ENCODE results near the gene INPP5E.

INPP5E gene

DNA sequence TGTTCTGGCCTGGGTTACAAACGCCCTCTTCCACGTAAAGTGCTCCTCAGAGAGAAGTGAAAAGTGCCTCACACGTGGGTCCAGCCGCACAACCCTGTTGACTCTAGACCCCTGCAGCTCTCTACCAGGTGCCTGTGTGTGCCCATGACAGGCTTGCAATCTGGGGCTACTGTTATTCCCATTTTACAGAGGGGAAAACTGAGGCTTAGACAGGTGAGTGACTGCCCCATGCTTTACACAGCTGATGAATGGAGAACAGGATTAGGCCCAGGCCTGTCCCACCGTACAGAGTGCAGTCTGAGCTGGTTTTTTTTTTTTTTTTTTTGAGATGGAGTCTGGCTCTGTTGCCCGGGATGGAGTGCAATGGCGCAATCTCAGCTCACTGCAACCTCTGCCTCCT, 6.2 kb upstream of the INPP5E start:
- no peak for DNase-seq

DNA sequence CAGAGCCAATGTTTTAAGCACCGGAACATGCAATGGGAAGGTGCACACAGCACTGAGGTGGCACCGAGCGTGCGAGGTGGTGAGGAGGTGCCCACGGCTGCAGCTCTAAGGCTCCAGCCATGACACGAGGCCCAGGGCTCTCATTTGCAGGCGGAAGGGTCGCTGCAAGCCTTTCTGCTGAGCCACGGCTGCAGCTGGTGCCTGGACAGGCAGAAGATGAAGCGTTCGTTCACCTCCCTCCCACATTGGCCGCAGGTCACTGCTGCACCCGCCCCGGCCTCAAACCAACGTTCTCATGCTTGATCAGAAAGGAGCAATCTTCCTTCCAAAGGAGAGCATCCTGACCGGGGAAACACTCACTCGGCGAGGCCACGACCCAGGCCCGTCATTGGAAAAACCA, 4.5 kb upstream of the INPP5E start:
- DNase-seq, result no peak

DNA sequence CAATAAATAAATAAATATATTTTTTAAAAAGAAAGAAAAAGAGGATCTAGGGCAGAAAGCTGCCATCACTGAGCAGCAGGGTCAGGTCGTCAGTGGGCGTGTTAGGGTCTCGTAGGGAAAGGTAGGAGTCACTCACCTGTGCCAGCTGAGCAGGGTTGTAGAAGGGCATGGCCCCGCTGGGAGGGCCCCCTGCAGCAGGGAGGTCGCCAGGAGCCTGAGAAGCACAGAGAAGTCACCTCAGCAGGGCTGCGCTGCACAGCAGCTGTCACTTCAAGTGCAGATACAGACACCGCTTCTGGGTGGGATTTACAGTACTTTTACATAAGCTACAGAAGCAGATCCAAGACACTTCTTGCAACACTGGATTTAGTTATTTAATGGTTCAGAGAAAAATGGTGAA, 4.0 kb upstream of the INPP5E start:
- no peak for DNase-seq

DNA sequence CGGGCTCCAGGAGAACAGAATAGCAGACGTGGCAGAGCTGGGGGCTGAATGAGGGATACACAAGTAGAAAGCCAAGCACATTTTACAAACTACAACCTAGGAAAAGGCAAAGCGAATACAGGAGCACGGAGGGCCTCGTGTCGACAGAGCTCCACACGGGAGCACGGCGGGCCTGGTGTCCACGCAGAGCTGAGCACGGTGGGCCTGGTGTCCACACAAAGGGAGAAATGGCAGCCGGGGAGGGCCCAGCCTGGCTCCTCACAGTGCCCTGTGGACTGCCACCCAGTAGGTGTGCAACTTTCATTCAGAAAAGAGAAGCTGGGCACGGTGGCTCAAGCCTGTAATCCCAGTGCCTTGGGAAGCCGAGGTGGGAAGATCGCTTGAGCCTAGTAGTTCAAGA, 3.4 kb upstream of the INPP5E start:
- no peak for DNase-seq

DNA sequence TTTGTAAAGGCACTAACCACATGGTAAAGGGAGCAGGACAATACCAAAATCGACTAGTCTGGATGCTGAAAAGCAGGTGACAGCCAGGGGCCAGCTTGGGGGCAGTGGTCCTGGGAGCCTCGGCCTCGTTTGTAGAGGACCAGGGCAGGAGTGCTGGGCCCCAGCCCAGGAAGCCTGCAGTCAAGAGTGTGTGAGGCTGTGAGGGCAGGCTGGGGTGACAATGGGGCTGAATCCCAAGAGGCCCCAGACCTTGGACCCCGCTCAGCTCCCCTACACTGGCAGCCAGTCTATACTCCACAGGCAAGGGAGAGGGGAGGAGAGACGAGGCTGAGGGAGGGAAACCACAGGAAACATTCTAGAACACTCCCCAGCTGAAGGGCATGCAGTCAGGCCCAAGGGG, 2.6 kb upstream of the INPP5E start:
- no peak for DNase-seq

DNA sequence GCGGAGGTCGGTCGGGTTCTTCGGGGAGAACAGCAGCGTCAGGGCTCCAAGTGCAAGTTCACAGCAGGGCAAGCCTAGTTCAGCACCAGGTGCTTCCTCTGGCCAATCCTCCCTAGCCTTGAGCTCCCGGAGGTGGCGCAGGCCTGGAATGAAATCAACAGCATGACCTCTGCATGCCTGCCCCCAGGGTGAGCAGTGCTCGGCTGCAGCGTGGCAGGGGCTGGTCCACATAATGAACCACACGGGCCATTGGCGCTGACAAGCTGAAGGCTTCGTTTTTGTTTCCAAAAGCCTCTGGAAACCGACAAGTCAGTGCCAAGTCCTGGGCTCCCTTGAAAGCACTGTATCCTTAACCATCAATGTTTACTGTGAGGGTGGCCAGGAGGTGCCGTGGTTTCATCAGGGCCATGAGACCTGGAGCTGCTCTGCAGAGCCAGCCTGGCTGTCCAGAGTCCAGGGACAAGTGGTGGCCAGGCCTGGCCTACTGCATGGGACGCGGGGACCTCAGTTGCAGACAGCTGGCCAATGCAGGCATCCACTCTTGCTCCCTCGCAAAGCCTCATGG, 2.1 kb upstream of the INPP5E start:
- DNase-seq, result no peak

DNA sequence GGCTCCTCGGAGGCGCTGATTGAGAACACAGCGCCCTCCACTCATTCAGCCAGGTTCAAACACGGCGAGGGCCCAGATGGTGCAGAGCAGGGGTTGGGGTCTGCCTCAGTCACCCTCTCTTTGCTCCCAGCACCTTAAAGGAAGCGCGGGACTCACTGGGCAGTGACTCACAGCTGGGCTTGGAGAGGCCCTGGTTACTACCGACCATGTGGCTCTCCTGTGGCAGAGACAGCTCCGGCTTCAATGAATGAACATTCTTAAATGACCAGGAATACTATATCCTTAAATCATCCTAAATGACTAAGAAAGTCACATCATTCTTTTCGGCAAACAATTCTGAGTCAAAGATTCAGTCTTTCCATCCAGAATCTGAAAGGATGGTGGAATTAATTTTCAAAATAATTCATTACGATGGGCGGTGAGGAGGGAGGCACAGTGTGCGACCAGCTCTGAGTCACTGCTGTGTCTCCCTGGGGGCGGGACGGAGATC, 1.6 kb upstream of the INPP5E start:
- DNase-seq, result no peak

DNA sequence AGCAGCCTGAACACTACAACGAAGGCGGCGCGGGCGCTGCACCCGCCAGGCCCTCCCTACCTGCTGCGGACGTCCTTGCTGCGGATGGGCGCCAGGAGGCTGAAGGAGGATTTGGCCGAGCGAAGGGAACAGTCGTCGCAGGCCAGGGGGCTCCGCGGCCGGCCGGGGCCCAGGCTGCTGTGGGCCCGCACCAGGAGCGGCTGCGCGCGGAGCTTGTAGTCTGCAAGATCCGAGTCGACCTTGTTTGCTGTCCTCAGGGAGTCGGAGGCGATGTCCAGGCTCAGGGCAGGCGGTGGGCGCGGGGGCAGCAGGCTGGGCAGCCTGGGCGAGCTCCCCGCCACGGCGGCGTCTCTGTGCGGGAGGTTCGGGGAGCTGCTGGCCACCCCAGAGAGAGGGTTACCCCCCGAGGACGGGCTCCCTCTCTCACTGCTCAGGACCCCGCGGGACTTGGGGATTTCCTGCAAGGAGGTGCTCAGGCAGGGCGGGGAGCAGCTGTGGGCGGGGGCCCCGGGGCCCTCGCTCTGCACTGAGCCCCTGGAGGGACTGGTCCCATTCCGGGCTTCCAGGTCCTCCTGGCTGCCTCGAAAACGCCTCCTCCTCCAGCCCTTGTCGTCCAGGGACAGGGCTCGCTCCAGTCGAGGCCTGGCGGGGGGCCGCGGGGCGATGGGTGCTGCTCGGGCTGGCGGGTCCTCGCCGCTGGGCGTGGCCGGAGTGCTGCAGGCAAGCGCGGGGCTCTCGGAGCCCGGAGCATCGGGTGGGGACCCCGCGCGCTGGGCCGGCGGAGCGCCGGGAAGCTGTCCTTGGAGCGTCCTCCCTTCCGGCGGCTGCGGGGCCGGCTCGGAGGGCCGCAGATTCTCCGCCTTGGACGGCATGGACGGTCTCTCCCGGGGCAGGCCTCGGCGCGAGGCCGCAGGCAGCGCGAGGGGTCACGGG, 831 bp downstream of the INPP5E start:
- peak; percentile 15 for DNase-seq

DNA sequence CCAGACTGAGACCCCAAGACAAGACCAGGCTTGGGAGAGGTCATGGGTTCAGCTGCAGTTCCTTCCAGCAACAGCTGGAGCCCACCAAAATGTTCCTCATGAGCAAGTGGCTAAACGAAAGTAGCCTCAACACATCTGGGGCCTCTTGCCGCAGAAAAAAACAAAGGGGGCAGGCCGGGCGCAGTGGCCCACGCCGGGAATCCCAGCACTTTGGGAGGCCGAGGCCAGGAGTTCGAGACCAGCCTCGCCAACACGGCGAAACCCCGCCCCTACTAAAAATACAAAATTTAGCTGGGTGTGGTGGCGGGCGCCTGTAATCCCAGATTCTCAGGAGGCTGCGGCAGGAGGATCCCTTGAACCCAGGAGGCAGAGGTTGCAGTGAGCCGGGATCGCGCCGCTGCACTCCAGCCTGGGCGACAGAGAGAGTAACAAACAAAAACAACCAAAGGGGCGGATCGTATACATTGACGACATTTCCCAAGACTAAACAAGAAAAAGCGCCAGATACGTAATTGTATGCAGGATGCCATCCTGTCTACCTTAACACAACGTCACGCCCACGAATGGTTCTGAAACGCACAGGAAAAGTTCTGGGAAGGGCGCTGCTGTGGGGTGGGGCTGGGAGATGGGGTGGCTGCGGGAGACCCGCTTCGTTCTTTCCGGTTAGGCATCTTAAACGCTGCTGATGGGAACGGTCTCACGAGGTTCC, 1.7 kb downstream of the INPP5E start:
- no peak for DNase-seq

DNA sequence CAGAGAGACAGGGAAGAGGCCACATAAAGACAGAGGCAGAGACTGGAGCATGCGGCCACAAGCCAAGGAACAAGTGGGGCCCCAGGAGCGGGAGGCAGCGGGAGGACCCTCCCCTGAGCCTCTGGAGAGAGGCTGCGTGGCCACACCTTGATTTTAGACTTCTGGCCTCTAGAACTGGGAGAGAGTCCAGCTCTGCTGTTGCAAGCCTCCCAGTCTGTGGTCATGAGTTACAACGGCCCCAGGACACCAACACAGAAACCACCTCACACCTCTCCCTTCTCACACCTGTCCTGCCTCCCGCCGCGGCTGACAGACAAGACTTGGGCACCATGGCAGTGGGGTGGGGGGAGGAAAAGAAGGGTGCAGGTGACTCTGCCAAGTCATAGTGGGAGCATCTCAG, 2.2 kb downstream of the INPP5E start:
- DNase-seq, result no peak

DNA sequence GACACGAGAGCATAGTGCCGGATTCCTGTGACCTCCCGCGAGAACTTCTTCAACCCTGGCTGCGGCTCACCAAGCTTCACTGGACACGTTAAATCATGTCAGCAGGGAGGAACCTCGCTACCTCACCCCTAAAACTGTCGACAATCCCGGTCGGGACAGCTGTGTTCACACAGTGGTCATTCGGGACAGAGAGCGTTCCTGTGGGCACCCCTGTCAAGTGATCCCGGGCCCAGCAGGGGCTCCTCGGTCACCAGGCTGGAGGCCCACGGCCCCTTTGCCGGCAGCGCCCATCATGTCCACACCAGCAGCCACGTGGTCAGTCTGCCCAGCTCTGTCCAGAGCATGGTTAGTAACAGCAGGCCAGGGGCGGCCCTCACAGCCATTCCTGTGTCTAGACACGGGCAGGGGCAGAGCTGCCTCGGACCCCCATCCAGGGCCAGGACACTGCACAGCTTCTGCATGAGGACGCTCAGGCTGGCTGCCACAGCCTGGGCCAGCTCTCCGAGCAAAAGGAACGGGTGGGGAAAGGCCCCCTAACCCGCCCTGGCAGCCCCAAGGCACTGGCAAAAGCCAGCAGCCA, 3.5 kb downstream of the INPP5E start:
- DNase-seq, result no peak

DNA sequence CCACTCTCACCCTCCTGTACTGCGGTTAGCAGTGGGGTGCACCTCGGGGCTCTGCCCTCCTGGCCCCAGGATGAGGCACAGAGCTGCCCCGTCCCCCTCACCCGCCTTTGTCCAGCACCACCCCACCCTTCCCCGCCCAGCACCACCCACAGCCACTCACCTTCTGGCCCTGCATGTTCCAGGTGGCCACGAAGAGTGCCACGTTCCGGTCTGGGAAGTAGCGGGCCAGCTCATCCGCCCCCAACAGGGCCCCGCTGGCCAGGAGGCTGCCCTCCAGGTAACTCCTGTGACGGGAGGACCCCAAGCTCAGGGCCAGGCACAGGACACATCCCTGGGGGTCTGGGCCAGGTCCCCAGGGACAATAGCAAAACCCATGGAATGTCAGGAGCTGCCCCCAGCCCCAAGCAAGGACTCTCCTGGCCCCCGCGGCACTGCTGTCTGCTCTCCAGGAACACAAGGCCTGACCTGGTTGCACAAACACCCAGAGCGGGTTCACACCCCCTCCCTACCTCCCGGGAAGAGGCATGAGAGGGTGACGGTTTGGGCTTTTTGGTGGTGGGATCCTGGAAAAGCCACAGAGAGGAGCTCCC, 5.0 kb downstream of the INPP5E start:
- no peak for DNase-seq

DNA sequence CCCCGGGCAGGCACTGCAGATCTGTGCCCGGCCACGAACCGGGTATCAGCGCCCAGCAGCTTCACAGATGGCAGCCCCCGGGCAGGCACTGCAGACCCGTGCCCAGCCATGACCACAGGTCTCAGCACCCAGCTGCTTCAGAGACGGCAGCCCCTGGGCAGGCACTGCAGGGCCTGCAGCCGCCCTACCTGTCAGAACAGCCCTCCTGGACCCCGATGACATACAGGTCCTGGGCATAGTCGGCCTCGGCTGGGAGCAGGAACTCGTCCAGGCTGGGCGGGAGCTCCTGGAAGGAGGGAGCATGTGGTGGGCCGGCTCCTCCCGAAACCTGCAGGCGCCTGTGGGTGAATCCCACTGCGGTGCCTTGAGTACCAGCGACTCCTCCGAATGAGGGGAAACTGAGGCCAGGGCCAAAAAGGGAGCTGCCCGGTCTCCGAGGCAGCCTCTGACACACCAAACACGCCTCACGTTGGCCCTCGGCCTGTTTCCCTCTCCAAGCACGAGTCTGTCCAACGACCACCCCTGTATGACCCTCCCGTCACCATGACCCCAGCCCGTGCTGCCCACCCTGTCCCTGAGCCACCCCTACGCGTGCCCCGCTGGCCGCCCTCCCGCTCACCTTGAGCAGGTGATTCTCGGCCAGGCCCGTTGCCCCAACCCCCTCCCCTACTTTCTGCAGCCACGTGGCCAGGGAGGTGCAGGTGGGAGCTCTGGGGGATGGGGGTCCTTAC, 5.6 kb downstream of the INPP5E start:
- no peak for DNase-seq

DNA sequence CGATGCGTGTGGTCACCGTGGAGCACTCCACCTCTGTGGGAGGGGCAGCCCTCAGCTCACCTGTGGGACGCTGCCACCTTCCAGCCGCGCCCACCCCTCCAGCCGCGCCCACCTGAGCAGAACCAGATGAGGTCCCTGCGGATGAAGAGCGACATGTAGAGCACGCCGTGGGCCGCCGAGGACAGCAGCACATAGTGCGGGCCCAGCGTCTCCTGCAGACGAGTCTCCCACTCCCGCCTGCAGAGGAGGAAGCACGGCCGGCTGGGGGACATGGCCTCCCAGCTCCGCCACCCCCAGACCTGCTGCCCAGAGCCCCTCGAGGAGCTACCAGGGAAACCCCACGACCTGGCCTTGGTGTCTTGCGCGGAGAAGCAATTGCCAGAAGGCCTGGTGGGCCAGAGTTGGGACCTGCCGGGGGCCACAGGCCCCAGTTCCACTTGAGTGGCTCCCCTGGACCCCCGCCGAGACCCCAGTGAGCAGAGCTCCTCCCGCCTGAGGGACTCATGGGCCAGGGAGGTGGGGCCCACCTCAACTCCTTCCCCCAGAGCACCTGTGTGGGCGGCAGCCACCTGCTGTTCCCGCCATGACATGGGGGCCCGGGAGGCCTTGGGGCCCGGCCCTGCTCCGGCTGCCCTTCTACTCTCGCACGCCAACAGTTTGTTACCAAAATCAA, 6.5 kb downstream of the INPP5E start:
- no peak for DNase-seq

DNA sequence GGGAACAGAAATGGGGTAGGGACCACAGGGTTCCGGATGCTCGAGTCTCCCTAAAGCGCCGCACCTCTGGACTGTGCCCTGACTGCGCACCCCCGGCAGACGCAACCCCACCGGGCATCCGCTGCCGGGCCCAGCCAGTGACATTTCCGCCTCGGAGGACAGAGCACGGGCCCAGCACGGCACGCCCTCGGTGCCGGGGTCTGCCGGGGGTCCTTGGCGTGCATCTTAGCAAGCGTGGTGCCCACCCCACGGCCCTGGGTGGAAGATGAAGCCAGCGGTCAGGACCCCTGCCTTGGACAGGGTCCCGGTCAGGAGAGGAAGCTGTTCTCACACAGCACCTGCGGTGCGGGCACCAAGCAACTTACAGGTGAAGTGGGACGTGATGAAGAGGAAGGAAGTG, 7.1 kb downstream of the INPP5E start:
- DNase-seq, result no peak

DNA sequence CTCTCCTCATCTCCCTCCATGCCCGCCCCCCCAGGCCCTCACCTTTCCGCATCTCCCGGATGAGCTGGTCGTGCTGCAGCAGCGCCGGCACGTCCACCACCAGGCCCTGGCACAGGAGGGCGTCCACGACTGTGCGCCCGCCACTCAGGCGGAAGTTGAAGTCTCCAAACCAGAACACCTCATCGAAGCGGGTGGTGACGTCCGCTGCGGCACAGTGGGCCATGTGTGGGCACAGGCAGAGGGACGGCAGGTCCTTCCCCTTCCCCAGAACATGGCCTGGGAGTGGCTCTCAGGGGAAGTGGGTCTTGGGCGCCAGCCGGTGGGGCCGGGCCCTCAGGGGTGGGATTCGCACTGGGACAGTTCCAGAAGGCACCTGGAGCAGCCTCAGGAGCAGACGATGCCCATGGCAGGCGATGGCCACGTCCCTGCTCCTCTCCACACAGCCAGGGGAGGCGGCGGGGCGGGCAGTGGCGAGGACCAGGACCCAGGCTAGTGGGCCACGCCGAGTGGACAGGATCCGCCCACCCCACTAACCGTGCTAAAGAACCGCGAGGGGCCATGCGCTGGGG, 7.8 kb downstream of the INPP5E start:
- DNase-seq, result no peak

DNA sequence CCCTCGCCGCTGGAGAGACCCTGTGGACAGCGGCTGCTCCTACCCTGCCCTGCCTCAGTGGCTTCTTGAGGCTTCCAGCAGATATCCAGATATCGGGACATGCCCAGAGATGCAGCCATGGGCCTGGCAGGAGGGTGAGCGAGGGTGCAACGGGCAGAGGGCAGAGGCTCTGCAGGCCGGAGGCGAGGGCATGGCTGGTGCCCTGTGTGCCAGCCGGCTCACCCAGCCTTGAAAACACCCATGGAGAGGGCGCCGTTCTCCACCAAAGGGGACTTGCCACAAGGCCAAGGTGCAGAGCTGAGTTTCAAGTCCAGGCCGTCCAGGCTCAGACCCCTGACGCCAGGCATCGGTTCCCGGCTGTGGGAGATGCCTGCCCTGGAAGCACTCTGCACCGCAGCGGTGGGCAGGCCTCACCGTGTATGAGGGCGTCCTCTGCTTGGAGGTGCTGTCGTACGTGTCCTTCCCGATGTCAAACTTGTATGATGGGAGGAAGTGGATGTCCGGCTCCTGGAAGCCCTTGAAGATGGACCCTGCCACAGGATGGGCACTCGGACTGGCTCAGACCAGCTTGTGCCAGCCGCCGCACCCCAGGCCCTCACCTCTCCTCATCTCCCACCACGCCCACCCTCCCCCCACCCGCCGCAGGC, 8.9 kb downstream of the INPP5E start:
- DNase-seq, result no peak

DNA sequence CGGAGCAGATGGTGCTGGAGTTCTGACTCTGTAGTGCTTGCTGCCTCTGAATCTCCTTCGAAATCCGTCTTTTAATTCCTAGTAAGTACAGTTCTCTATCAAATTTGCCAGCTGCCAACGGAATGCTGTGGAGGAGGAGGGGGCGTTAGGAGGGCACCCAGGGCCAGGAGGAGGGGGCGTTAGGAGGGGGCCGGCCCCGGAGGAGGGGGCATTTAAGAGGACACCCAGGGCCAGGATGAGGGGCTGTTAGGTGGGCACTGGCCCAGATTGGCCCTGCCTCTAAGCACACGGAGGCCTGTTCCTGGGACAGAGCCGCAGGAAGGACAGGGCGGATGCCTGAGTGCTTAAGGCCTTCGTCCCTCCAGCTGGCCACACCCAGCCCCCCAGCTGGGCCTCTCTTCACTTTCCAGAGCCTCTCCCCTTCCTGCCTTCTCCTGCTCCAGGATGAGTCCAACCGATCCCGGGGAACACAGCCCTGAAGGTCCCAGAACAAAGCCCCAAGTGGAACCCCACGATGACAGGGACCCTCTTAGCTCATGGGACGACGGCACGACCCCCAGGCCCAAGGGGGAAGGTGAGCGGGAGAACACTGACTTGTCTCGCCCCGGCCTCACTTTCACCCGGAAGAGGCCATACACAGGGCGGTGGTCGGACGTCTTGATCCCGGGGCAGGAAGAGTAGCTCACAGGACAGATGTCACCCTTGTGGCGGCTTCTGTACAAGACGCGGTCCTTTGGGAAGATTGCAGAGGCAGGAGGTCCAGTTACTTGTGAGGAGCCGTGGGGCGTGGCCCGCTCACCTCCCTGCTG, 9.8 kb downstream of the INPP5E start:
- no peak for DNase-seq

DNA sequence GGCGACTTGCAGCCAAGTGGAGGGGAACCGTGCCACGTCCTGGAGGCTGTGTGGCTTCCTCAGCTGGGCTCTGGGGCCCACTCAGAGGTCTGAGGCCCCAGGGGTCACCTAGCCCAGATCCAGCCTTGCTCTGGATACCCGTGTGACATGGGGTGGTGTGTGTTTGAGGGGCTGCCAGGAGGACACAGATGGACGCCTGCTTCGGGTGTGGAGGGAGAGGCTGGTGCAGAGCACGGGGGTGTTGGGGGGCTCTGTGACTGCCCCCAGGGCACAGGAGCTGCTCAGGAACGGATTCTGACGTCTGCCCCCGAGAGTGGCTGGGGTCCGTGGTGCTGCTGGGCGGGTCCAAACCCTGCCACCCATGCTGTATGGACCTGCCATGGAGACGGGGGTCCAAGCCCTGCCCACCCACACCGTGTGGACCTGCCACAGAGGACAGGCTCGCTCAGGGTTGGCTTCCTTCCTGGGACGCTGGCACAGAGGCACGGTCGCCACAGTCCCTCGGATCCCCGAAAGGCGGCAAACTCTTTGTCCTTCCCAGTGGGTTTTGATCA, 10.5 kb downstream of the INPP5E start:
- no peak for DNase-seq

DNA sequence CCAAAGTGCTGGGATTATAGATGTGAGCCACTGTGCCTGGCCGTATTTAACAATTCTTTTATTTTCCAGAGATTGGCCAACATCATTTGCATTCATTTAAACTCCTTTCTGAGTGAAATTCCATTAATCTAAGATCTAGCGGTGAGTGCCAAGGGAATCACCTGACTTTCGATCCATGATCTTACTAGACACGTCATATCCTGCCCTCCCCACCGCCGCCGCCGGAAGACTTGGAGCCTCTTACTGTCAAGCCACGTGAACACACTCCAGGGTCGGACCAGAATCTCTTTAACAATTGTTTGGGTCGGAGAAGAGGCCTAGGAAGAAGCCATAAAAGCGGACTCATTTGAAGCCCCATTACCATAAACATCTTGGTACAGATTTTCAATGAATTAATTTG, 12.9 kb downstream of the INPP5E start:
- no peak for DNase-seq
